H9 (cell line): ENCODE data around the gene KIF5A. TPM values are rescaled to one million over a fixed set of nuclear protein-coding genes. Genes with fewer than 3 reads are reported as not detected.

Experiments
- DNase-seq: peaks from one replicate; pipeline ENCODE4 v3.0.0-alpha.2; 2017
- H2AFZ ChIP-seq: one replicate; pipeline ENCODE4 v1.6.1; 2013; ENCODE audit warnings: mild to moderate bottlenecking, low read length, control low read depth, moderate library complexity
- H2AK5ac ChIP-seq: 2 replicates; pipeline ENCODE4 v1.6.1; 2013; ENCODE audit warnings: low read length, control low read depth, mixed read lengths; ENCODE audit not compliant: insufficient read length
- H2BK120ac ChIP-seq: one replicate; pipeline ENCODE4 v1.6.1; 2013; ENCODE audit warnings: low read depth, mild to moderate bottlenecking, low read length, control low read depth, inconsistent platforms; ENCODE audit not compliant: poor library complexity, severe bottlenecking
- H2BK12ac ChIP-seq: 2 replicates; pipeline ENCODE4 v1.6.1; 2013; ENCODE audit warnings: low read length, control low read depth, mixed read lengths, low read depth; ENCODE audit not compliant: insufficient read length
- H2BK15ac ChIP-seq: 2 replicates; pipeline ENCODE4 v1.6.1; 2013; ENCODE audit warnings: low read depth, low read length, control low read depth
- H2BK20ac ChIP-seq: one replicate; pipeline ENCODE4 v1.6.1; 2013; ENCODE audit warnings: low read depth, mild to moderate bottlenecking, low read length, control low read depth, inconsistent platforms; ENCODE audit not compliant: poor library complexity, severe bottlenecking
- H2BK5ac ChIP-seq: 2 replicates; pipeline ENCODE4 v1.6.1; 2013; ENCODE audit warnings: low read length, control low read depth, mixed read lengths; ENCODE audit not compliant: insufficient read length
- H3K14ac ChIP-seq: 2 replicates; pipeline ENCODE4 v1.6.1; 2013; ENCODE audit warnings: low read length, control low read depth; ENCODE audit not compliant: insufficient read depth
- H3K18ac ChIP-seq: 2 replicates; pipeline ENCODE4 v1.6.1; 2013; ENCODE audit warnings: low read depth, mild to moderate bottlenecking, mixed read lengths, low read length, control low read depth; ENCODE audit not compliant: insufficient read length
- H3K23ac ChIP-seq: 2 replicates; pipeline ENCODE4 v1.6.1; 2013; ENCODE audit warnings: low read length, control low read depth, mixed read lengths, low read depth; ENCODE audit not compliant: insufficient read length
- H3K23me2 ChIP-seq: 2 replicates; pipeline ENCODE4 v1.6.1; 2013; ENCODE audit warnings: low read depth, mild to moderate bottlenecking, mixed read lengths, low read length, control low read depth; ENCODE audit not compliant: insufficient read length, poor library complexity, severe bottlenecking
- H3K27ac ChIP-seq: 2 replicates; pipeline ENCODE4 v1.5.1; 2013; ENCODE audit warnings: low read length, control low read depth, mixed read lengths, low read depth; ENCODE audit not compliant: insufficient read length
- H3K27me3 ChIP-seq: 2 replicates; pipeline ENCODE4 v1.6.1; 2013; ENCODE audit warnings: low read length, control low read depth, inconsistent platforms; ENCODE audit not compliant: insufficient read depth
- H3K4ac ChIP-seq: 2 replicates; pipeline ENCODE4 v1.6.1; 2013; ENCODE audit warnings: low read depth, mild to moderate bottlenecking, control low read depth, inconsistent platforms, low read length, moderate library complexity
- H3K4me1 ChIP-seq: 2 replicates; pipeline ENCODE4 v1.6.1; 2013; ENCODE audit warnings: low read length, control low read depth, inconsistent platforms; ENCODE audit not compliant: insufficient read depth
- H3K4me2 ChIP-seq: 2 replicates; pipeline ENCODE4 v1.6.1; 2013; ENCODE audit warnings: low read length, control low read depth, mixed read lengths; ENCODE audit not compliant: insufficient read length, insufficient read depth
- H3K56ac ChIP-seq: 2 replicates; pipeline ENCODE4 v1.6.1; 2013; ENCODE audit warnings: low read depth, mild to moderate bottlenecking, mixed read lengths, low read length, control low read depth; ENCODE audit not compliant: insufficient read length
- H3K79me1 ChIP-seq: 2 replicates; pipeline ENCODE4 v1.6.1; 2013; ENCODE audit warnings: low read depth, mild to moderate bottlenecking, moderate library complexity, low read length, control low read depth, inconsistent platforms; ENCODE audit not compliant: insufficient read depth, poor library complexity, severe bottlenecking
- H3K79me2 ChIP-seq: 2 replicates; pipeline ENCODE4 v1.6.1; 2013; ENCODE audit warnings: low read length, control low read depth, inconsistent platforms; ENCODE audit not compliant: insufficient read depth
- H3K9ac ChIP-seq: 2 replicates; pipeline ENCODE4 v1.6.1; 2013; ENCODE audit warnings: low read length, control low read depth, mixed read lengths; ENCODE audit not compliant: insufficient read length; ENCODE audit errors: extremely low read depth
- H3K9me3 ChIP-seq: one replicate; pipeline ENCODE4 v1.6.1; 2013; ENCODE audit warnings: low read depth, low read length, inconsistent platforms; ENCODE audit not compliant: control insufficient read depth
- H3T11ph ChIP-seq: one replicate; pipeline ENCODE4 v1.6.1; 2013; ENCODE audit warnings: mild to moderate bottlenecking, low read length, control low read depth, inconsistent platforms
- H4K20me1 ChIP-seq: one replicate; pipeline ENCODE4 v1.6.1; 2013; ENCODE audit not compliant: control insufficient read depth, insufficient read length, insufficient read depth
- H4K5ac ChIP-seq: 2 replicates; pipeline ENCODE4 v1.6.1; 2013; ENCODE audit warnings: low read depth, mild to moderate bottlenecking, mixed read lengths, low read length, control low read depth; ENCODE audit not compliant: insufficient read length
- H4K8ac ChIP-seq: replicated peaks from 2 replicates; pipeline ENCODE4 v1.6.1; 2013; ENCODE audit warnings: low read length, control low read depth, mixed read lengths, low read depth; ENCODE audit not compliant: insufficient read length
- H4K91ac ChIP-seq: 2 replicates; pipeline ENCODE4 v1.6.1; 2013; ENCODE audit warnings: low read depth, mild to moderate bottlenecking, moderate library complexity, mixed read lengths, low read length, control low read depth; ENCODE audit not compliant: insufficient read length
- H3K27ac Mint-ChIP-seq, 3 experiments: 2 replicates in 2 of 3; 3 replicates in 1 of 3; pipeline ENCODE4 v1.8.0; 2020 to 2021; ENCODE audit warnings: mixed read lengths in 3 of 3, mild to moderate bottlenecking in 1 of 3, moderate library complexity in 1 of 3
- H3K27me3 Mint-ChIP-seq: 2 replicates; pipeline ENCODE4 v1.8.0; 2021; ENCODE audit warnings: low read depth, mild to moderate bottlenecking, moderate library complexity, mixed read lengths
- H3K36me3 Mint-ChIP-seq, 3 experiments: 2 replicates in 2 of 3; 3 replicates in 1 of 3; pipeline ENCODE4 v1.8.0; 2020 to 2021; ENCODE audit warnings: low read depth in 3 of 3, mixed read lengths in 3 of 3; ENCODE audit not compliant: insufficient read depth in 1 of 3
- H3K4me1 Mint-ChIP-seq, 2 experiments: 2 replicates each; pipeline ENCODE4 v1.8.0; 2020; ENCODE audit warnings: mixed read lengths in 2 of 2
- H3K4me3 Mint-ChIP-seq, 2 experiments: 2 replicates in 1 of 2; 3 replicates in 1 of 2; pipeline ENCODE4 v1.8.0; 2020 to 2021; ENCODE audit warnings: mild to moderate bottlenecking in 2 of 2, mixed read lengths in 2 of 2, moderate library complexity in 1 of 2
- H3K9me3 Mint-ChIP-seq, 2 experiments: 2 replicates in 1 of 2; 3 replicates in 1 of 2; pipeline ENCODE4 v1.8.0; 2020; ENCODE audit warnings: mild to moderate bottlenecking in 2 of 2, mixed read lengths in 2 of 2, moderate library complexity in 1 of 2
- WGBS: extraction: QIAGEN DNeasy Blood & Tissue Kit; methylation state at CpG from one replicate; pipeline ENCODE4 v1.1.7; 2013; ENCODE audit warnings: missing lambda C conversion rate, low lambda C conversion rate, mixed read lengths; ENCODE audit not compliant: insufficient read length; ENCODE audit errors: extremely low coverage; 5-methylcytosine and 5-hydroxymethylcytosine counted together
- total RNA-seq: library from RNA; stranded (reverse); gene quantifications from 2 replicates; pipeline ENCODE4 v1.2.1, GENCODE V29; 2021
- TF ChIP-seq, protein P1 (sequence below): fragments of 200-600 bp; sonication (generic); conservative IDR thresholded peaks from 3 replicates; pipeline ENCODE4 v1.8.0; 2021; ENCODE audit warnings: antibody characterized with exemption, mild to moderate bottlenecking

Gene KIF5A
- total RNA-seq, 1 experiment from 2014 or later: 18.5 TPM

DNA sequence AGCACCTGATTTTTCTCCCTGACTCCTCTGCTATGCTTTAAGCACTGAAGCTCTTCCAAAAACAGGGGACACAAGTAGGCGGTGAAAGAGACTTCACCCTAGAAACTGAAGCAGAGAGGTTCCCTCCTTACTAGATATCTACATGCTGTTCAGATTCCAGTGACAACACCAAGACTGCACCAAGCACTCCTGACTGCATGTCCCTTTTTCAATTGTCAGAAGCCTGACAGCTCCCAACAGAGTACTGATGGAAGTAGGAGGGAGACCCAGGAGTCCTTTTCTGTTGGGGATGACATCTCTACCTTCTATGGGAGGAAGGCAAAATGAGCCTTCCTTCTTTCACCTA lies 13.3 kb upstream of the KIF5A start:
- no peak overlapping the region for H3K56ac ChIP-seq
- peaks cover 13 to 17% of the 10 kb centered on the region in 2 experiments for H3K4me1 Mint-ChIP-seq
- no peak overlapping the region for H2AK5ac ChIP-seq
- H2BK120ac ChIP-seq: no peak overlapping the region
- no peaks in the 10 kb centered on the region for H4K20me1 ChIP-seq
- H3K23ac ChIP-seq: no peak overlapping the region
- H2BK20ac ChIP-seq: no peak overlapping the region
- DNase-seq: no peak
- H3K4ac ChIP-seq: no peak overlapping the region
- H3K27me3 ChIP-seq: no peaks in the 10 kb centered on the region
- no peaks in the 10 kb centered on the region for H3K23me2 ChIP-seq
- H3K18ac ChIP-seq: no peak overlapping the region
- no peak overlapping the region; a peak in 1 of 7 replicates for H3K27ac Mint-ChIP-seq
- no peak overlapping the region for H3K4me2 ChIP-seq
- H3K79me2 ChIP-seq: no peaks in the 10 kb centered on the region
- H4K8ac ChIP-seq: no peak overlapping the region
- no peak overlapping the region for H4K91ac ChIP-seq
- no peaks in the 10 kb centered on the region; the same call in none of the 2 replicates for H3K4me1 ChIP-seq
- no peak overlapping the region for H3K27ac ChIP-seq
- H3K9me3 Mint-ChIP-seq: no peaks in the 10 kb centered on the region
- H3T11ph ChIP-seq: no peak overlapping the region
- H3K14ac ChIP-seq: no peak overlapping the region
- H3K4me3 Mint-ChIP-seq: no peak overlapping the region
- H3K79me1 ChIP-seq: no peaks in the 10 kb centered on the region
- no peak overlapping the region for H4K5ac ChIP-seq
- peaks cover 13 to 75% (median 74%) of the 10 kb centered on the region in 3 experiments for H3K36me3 Mint-ChIP-seq
- TF ChIP-seq, protein P1, sequence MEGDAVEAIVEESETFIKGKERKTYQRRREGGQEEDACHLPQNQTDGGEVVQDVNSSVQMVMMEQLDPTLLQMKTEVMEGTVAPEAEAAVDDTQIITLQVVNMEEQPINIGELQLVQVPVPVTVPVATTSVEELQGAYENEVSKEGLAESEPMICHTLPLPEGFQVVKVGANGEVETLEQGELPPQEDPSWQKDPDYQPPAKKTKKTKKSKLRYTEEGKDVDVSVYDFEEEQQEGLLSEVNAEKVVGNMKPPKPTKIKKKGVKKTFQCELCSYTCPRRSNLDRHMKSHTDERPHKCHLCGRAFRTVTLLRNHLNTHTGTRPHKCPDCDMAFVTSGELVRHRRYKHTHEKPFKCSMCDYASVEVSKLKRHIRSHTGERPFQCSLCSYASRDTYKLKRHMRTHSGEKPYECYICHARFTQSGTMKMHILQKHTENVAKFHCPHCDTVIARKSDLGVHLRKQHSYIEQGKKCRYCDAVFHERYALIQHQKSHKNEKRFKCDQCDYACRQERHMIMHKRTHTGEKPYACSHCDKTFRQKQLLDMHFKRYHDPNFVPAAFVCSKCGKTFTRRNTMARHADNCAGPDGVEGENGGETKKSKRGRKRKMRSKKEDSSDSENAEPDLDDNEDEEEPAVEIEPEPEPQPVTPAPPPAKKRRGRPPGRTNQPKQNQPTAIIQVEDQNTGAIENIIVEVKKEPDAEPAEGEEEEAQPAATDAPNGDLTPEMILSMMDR: no peak
- H3K9me3 ChIP-seq: no peaks in the 10 kb centered on the region
- no peaks in the 10 kb centered on the region for H3K27me3 Mint-ChIP-seq
- no peak overlapping the region for H2BK15ac ChIP-seq
- no peak overlapping the region for H3K9ac ChIP-seq
- no peak overlapping the region for H2BK12ac ChIP-seq
- H2AFZ ChIP-seq: no peak overlapping the region
- H2BK5ac ChIP-seq: no peak overlapping the region
- no CpG with 5 or more reads among the region's 1 CpG for WGBS
